CD4-positive, alpha-beta T cell treated with Interleukin-6 for 4 hours (primary cell): Measurements from ENCODE around the gene OLFML2A.
A peak's percentile ranks its signal among the peaks of the same experiment; 100 is the strongest.
"Not testable (repeated sequence)": the region's sequence is repeated elsewhere in the genome, so short reads cannot be mapped to it uniquely, and the experiment has no call there.

Experiments used
- DNase-seq: peaks from one replicate; pipeline ENCODE4 v3.0.0-alpha.2; 2020; ENCODE audit warnings: mixed read lengths

Gene OLFML2A

GRCh38 chr9:124761710-124762109 is 15.2 kb upstream of the OLFML2A start:
- no peak for DNase-seq

GRCh38 chr9:124762633-124763032 is 14.3 kb upstream of the OLFML2A start:
- no peak for DNase-seq

- DNase-seq: no peak
These were observed 12.0 kb upstream of the OLFML2A start for GRCh38 chr9:124764774-124765438.

GRCh38 chr9:124765439-124765835 is 11.5 kb upstream of the OLFML2A start:
- no peak for DNase-seq

GRCh38 chr9:124766326-124766725 is 10.6 kb upstream of the OLFML2A start:
- no peak for DNase-seq

GRCh38 chr9:124766815-124767554 is 9.9 kb upstream of the OLFML2A start:
- DNase-seq: no peak

GRCh38 chr9:124767821-124768220 is 9.1 kb upstream of the OLFML2A start:
- DNase-seq: no peak

GRCh38 chr9:124768334-124768733 is 8.6 kb upstream of the OLFML2A start:
- DNase-seq: no peak

- DNase-seq: no peak
These were observed 8.0 kb upstream of the OLFML2A start for GRCh38 chr9:124768750-124769548.

- DNase-seq: no peak
These were observed 7.2 kb upstream of the OLFML2A start for GRCh38 chr9:124769549-124770358.

- DNase-seq: peak; percentile 19
These were observed 6.4 kb upstream of the OLFML2A start for GRCh38 chr9:124770359-124771020.

- peak; percentile 96 for DNase-seq
These were observed 5.7 kb upstream of the OLFML2A start, which contains the start of gene NR6A1 for GRCh38 chr9:124771021-124771866. TSS of gene NR6A1 (minus strand) at chr9:124771311.

GRCh38 chr9:124771867-124772679 is 4.9 kb upstream of the OLFML2A start:
- DNase-seq: peak; percentile 46

GRCh38 chr9:124772877-124773276 is 4.1 kb upstream of the OLFML2A start:
- not testable (repeated sequence) for DNase-seq

GRCh38 chr9:124773473-124774128 is 3.3 kb upstream of the OLFML2A start:
- DNase-seq: no peak

- peak; percentile 86 for DNase-seq
These were observed 2.6 kb upstream of the OLFML2A start for GRCh38 chr9:124774129-124774978.

- no peak for DNase-seq
These were observed 347 bp upstream of the OLFML2A start for GRCh38 chr9:124776618-124776953.

- no peak for DNase-seq
These were observed 1.8 kb downstream of the OLFML2A start for GRCh38 chr9:124778575-124779367.
